Effector memory CD8-positive, alpha-beta T cell (primary cell): Measurements from ENCODE around the gene MED1.
"Not testable (repeated sequence)": the region's sequence is repeated elsewhere in the genome, so short reads cannot be mapped to it uniquely, and the experiment has no call there.

Source experiments
- ATAC-seq: fragments of 150-1000 bp; cut with Tn5 transposase; replicated peaks from 2 replicates; pipeline ENCODE4 v1.10.0; 2021; ENCODE audit warnings: mild to moderate bottlenecking, moderate library complexity
- DNase-seq, 3 experiments: peaks; one replicate each; pipeline ENCODE4 v3.0.0; 2021
- H3K27ac Mint-ChIP-seq, 2 donors: one replicate each; pipeline ENCODE4 v1.8.0; 2022; ENCODE audit warnings: mild to moderate bottlenecking in 2 of 2, mixed read lengths in 2 of 2, moderate library complexity in 2 of 2
- H3K27me3 Mint-ChIP-seq, 2 donors: one replicate each; pipeline ENCODE4 v1.8.0; 2022; ENCODE audit warnings: mixed read lengths in 2 of 2
- H3K36me3 Mint-ChIP-seq: one replicate; pipeline ENCODE4 v1.8.0; 2022; ENCODE audit warnings: mild to moderate bottlenecking, moderate library complexity, mixed read lengths; ENCODE audit not compliant: insufficient read depth
- H3K4me1 Mint-ChIP-seq, 2 donors: one replicate each; pipeline ENCODE4 v1.8.0; 2022; ENCODE audit warnings: low read depth in 2 of 2, mixed read lengths in 2 of 2
- H3K4me3 Mint-ChIP-seq, 2 donors: one replicate each; pipeline ENCODE4 v1.8.0; 2022; ENCODE audit warnings: mild to moderate bottlenecking in 2 of 2, mixed read lengths in 2 of 2, moderate library complexity in 2 of 2
- H3K9me3 Mint-ChIP-seq, 2 donors: one replicate each; pipeline ENCODE4 v1.8.0; 2022; ENCODE audit warnings: mixed read lengths in 2 of 2

Gene MED1

DNA sequence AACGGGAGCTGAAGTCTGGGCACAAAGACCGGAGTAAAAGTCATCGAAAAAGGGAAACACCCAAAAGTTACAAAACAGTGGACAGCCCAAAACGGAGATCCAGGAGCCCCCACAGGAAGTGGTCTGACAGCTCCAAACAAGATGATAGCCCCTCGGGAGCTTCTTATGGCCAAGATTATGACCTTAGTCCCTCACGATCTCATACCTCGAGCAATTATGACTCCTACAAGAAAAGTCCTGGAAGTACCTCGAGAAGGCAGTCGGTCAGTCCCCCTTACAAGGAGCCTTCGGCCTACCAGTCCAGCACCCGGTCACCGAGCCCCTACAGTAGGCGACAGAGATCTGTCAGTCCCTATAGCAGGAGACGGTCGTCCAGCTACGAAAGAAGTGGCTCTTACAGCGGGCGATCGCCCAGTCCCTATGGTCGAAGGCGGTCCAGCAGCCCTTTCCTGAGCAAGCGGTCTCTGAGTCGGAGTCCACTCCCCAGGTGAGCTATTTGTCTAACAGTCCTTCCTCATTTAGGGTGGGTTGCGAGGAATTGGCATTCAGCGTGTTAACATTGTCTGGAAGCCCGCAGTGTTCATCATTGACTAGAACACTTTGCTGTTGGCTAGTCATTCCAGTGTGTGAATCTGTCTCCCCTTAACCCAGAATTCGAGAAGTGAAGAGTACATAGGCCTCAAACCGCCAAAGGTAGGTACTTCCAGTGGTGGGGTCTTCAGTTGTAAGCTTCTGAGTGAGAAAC, 11.7 kb upstream of the MED1 start:
- Mint-ChIP-seq H3K4me1 (peaks cover 30 to 44% of the 10 kb centered on the region in 2 donors), H3K4me3 (peak overlapping the region; percentile 90 to 96), H3K27ac (peak overlapping the region; percentile 96), H3K36me3 (peaks cover 42% of the 10 kb centered on the region), H3K27me3 (no peaks in the 10 kb centered on the region), H3K9me3 (no peaks in the 10 kb centered on the region)
- no peak for DNase-seq
- no peak for ATAC-seq

- peaks cover 36% of the 10 kb centered on the region for H3K36me3 Mint-ChIP-seq
- ATAC-seq (peak; percentile 11), DNase-seq (peak in 1 of 3 experiments; percentile 7)
- peak overlapping the region; percentile 96 for H3K27ac Mint-ChIP-seq
- no peaks in the 10 kb centered on the region for H3K27me3 Mint-ChIP-seq
- H3K4me1 Mint-ChIP-seq = peaks cover 30 to 39% of the 10 kb centered on the region in 2 donors
- no peaks in the 10 kb centered on the region for H3K9me3 Mint-ChIP-seq
- peak overlapping the region; percentile 90 to 96 for H3K4me3 Mint-ChIP-seq
Measured at GRCh38 chr17:39461926-39462569, 11.0 kb upstream of the MED1 start.

GRCh38 chr17:39461113-39461925, 10.3 kb upstream of the MED1 start, which contains the start of gene CDK12:
Gene CDK12, plus strand, starts transcription at chr17:39461486. Its CDS starts 586 bp downstream, at chr17:39462072.
- Mint-ChIP-seq H3K27ac (peak within 1 kb of the TSS; percentile 96), H3K4me3 (peak within 1 kb of the TSS; percentile 90 to 96), H3K36me3 (peaks cover 35% of the 10 kb centered on the region), H3K27me3 (no peaks in the 10 kb centered on the region), H3K4me1 (peaks cover 29 to 36% of the 10 kb centered on the region in 2 donors), H3K9me3 (no peaks in the 10 kb centered on the region)
- peak; percentile 93 to 96 (median 95) for DNase-seq
- ATAC-seq = peak; percentile 83

DNA sequence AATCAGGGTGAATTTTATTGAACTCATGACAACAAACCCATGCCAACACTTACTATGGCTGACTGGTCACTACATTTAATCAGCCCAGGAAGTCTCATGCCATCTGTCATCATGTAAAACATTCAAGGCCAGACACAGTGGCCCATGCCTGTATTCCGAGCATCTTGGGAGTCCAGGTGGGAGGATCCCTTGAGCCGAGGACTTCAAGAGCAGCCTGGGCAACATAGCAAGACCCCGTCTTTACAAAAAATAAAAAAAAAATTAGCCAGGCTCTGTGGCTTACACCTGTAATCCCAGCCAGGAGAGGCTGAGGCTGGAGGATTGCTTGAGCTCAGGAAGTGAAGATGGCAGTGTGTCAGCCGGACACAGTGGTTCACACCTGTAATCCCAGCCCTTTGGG, 4.9 kb upstream of the MED1 start:
- no peaks in the 10 kb centered on the region for H3K27me3 Mint-ChIP-seq
- no peak overlapping the region for H3K4me3 Mint-ChIP-seq
- H3K36me3 Mint-ChIP-seq = peaks cover 19% of the 10 kb centered on the region
- ATAC-seq = no peak
- no peak overlapping the region for H3K27ac Mint-ChIP-seq
- no peak for DNase-seq
- no peaks in the 10 kb centered on the region for H3K9me3 Mint-ChIP-seq
- H3K4me1 Mint-ChIP-seq = peaks cover 4 to 5% of the 10 kb centered on the region in 2 donors

GRCh38 chr17:39450051-39450450, 1.0 kb downstream of the MED1 start:
- Mint-ChIP-seq H3K4me3 (peak overlapping the region; percentile 97 to 98), H3K36me3 (peaks cover 48% of the 10 kb centered on the region), H3K4me1 (peaks cover 18 to 19% of the 10 kb centered on the region in 2 donors), H3K27me3 (no peaks in the 10 kb centered on the region), H3K27ac (peak overlapping the region; percentile 98 to 99), H3K9me3 (no peaks in the 10 kb centered on the region)
- no peak for DNase-seq
- no peak for ATAC-seq

DNA sequence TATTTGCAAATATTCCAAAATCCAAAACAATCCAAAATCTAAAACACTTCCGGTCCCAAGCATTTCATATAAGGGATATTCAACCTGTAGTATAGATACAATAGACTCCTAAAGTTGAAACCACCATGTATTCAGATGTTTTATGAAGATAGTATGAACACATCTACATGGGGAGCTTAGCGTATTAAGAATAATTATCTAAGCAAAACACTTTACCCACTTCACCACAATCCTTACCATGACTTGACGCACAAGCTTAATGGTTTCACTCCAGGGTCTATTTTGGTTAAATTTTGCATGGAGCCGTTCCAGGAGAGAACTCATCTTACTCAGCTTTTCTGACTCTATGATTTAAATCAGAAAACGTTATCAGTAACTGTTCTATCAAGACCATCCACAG, 3.5 kb downstream of the MED1 start:
- Mint-ChIP-seq H3K9me3 (no peaks in the 10 kb centered on the region), H3K36me3 (peaks cover 73% of the 10 kb centered on the region), H3K27ac (peak overlapping the region in 1 of 2 donors; percentile 30), H3K4me3 (no peak overlapping the region), H3K4me1 (peaks cover 23 to 26% of the 10 kb centered on the region in 2 donors), H3K27me3 (no peaks in the 10 kb centered on the region)
- DNase-seq (no peak), ATAC-seq (no peak)

- DNase-seq (no peak), ATAC-seq (no peak)
- peaks cover 92% of the 10 kb centered on the region for H3K36me3 Mint-ChIP-seq
- H3K27me3 Mint-ChIP-seq = no peaks in the 10 kb centered on the region
- peaks cover 12 to 23% of the 10 kb centered on the region in 2 donors for H3K4me1 Mint-ChIP-seq
- no peaks in the 10 kb centered on the region for H3K9me3 Mint-ChIP-seq
- H3K4me3 Mint-ChIP-seq = no peak overlapping the region
- no peak overlapping the region for H3K27ac Mint-ChIP-seq
Measured at GRCh38 chr17:39443326-39443725, 7.7 kb downstream of the MED1 start.

GRCh38 chr17:39439868-39440267, 11.2 kb downstream of the MED1 start:
- Mint-ChIP-seq H3K36me3 (peaks cover 93% of the 10 kb centered on the region), H3K4me1 (peaks cover 7 to 19% of the 10 kb centered on the region in 2 donors)
- H3K4me3 Mint-ChIP-seq, DNase-seq, H3K9me3 Mint-ChIP-seq, H3K27me3 Mint-ChIP-seq, H3K27ac Mint-ChIP-seq, ATAC-seq: not testable (repeated sequence)

DNA sequence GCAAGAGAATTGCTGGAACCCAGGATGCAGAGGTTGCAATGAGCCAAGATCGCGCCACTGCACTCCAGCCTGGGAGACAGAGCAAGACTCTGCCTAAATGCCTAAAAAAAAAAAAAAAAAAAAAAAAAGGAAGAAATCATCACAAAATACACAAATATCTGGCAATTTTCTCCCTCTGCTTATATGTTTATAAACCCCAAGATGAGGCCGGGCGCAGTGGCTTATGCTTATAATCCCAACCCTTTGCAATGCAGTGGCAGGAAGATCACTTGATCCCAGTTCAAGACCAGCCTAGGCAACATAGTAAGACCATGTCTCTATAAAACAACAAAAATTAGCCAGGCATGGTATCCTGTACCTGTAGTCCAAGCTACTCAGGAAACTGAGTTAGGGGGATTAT, 21.5 kb downstream of the MED1 start:
- ATAC-seq (no peak), DNase-seq (no peak)
- Mint-ChIP-seq H3K4me1 (no peaks in the 10 kb centered on the region), H3K4me3 (no peak overlapping the region), H3K9me3 (no peaks in the 10 kb centered on the region), H3K36me3 (peaks cover 86% of the 10 kb centered on the region), H3K27me3 (no peaks in the 10 kb centered on the region), H3K27ac (no peak overlapping the region)

DNA sequence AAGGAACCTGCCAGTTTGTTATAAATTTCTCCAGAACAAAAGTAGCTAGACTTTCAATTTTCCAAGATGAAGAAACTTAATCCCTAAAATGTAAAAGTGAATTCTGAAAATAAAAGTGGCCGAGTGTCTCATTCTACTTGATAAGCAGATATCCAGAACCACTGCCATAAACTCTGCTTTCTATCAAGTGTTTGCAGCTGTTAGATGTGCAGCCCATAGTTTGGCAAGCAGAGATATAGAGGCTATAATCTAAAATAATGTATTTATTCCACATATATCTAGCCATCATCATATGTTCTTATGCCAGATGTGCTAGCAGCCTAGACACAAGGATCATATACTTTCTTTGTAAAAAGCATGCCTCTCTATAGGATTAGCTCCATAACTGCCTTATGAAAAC, 34.9 kb downstream of the MED1 start:
- DNase-seq = no peak
- Mint-ChIP-seq H3K27ac (no peak overlapping the region), H3K36me3 (peaks cover 100% of the 10 kb centered on the region), H3K4me1 (no peaks in the 10 kb centered on the region), H3K9me3 (no peaks in the 10 kb centered on the region), H3K27me3 (no peaks in the 10 kb centered on the region), H3K4me3 (no peak overlapping the region)
- no peak for ATAC-seq

GRCh38 chr17:39410279-39410678, 40.8 kb downstream of the MED1 start:
- H3K9me3 Mint-ChIP-seq = no peaks in the 10 kb centered on the region
- no peaks in the 10 kb centered on the region for H3K4me1 Mint-ChIP-seq
- H3K27me3 Mint-ChIP-seq = no peaks in the 10 kb centered on the region
- peaks cover 71% of the 10 kb centered on the region for H3K36me3 Mint-ChIP-seq
- ATAC-seq (no peak), DNase-seq (no peak)
- H3K27ac Mint-ChIP-seq = no peak overlapping the region
- no peak overlapping the region for H3K4me3 Mint-ChIP-seq

GRCh38 chr17:39408360-39408759, 42.7 kb downstream of the MED1 start:
- Mint-ChIP-seq H3K4me3 (no peak overlapping the region), H3K9me3 (no peaks in the 10 kb centered on the region), H3K27ac (peak overlapping the region; percentile 66 to 70), H3K27me3 (no peaks in the 10 kb centered on the region), H3K4me1 (no peaks in the 10 kb centered on the region), H3K36me3 (peaks cover 56% of the 10 kb centered on the region)
- no peak for ATAC-seq
- DNase-seq = no peak

DNA sequence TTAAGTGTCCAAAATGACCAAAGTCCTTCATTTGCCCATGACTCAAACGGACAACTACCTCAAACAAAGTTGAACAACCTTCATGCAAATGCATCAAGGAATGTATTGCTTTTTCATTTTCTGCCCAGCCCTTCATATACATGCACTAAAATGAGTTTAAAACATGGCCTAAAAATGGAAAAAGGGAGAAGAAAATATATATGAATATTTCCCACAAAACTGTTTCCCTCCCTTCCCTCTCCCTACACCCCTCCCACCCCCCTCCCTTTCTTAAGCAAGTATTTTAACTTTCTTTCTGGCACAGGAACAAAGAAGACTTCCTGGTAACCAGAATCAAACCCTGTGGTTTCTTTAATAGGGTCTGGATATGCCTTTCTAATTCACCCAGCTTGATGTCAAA, 44.1 kb downstream of the MED1 start:
- Mint-ChIP-seq H3K27me3 (no peaks in the 10 kb centered on the region), H3K4me3 (no peak overlapping the region), H3K36me3 (peaks cover 42% of the 10 kb centered on the region), H3K4me1 (peaks cover 0 to 2% of the 10 kb centered on the region in 2 donors), H3K9me3 (no peaks in the 10 kb centered on the region), H3K27ac (no peak overlapping the region)
- no peak for DNase-seq
- no peak for ATAC-seq
